Activated CD4-positive, CD25-positive, alpha-beta regulatory T cell treated with anti-CD3 and anti-CD28 coated beads, Interleukin-2, amount 50 U/mL, for 72 hours (primary cell): ENCODE measurements around the gene ATXN7.

Experiments used
- DNase-seq: peaks from one replicate; pipeline ENCODE4 v3.0.0; 2021

Gene ATXN7

DNA sequence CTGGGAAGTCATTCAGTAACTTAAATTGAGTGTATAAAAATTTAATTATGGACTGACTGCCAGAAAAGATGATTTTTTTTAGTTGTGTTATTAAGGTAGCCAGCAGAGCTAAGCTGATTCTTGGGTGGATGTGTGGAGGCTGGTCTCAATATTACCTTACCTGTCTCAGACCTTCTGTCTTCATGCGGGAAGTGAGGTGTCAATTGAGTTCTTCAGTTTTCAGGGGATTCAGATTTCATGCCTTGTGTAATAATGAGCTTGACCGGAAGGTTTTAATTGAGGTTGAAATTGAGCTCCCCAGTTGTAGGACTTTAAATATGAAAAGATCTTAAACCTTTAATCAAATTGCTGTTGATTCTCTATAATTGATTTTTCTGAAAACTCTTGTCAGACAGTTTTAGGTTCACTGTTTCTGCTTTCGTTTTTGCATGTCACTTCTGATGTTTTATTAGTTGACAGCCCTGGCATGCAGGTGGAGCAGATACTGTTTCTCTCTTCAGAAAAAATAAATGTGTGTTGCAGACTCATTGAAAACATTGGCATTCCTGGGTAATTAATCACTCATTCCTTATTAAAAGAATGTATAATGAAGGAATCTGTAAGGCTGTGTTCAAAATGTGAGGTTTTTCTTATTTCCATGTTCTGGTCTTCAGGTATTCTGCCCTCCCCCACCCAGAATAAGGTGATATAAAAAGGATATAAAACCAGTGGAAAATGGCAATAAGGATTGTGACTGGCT, 105.1 kb downstream of the ATXN7 start:
- DNase-seq = no peak

DNA sequence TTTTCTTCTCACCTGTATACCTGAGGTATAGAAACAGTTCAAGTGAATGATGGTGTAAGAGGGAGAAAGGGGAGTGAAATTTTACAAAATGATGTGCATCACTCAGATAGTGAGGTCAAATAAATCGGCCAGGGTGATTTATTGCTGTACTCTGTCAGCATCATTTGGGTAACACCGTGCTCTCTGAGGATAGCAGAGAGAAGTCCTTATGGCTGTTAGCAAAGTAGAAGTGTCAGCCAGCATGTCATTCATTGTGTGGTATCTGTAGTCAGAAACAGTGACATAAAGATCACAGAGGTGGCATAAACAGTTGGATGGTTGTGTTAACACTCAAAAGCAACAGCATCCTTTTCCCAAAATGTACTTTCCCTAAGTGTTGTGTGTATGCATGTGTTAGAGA, 106.2 kb downstream of the ATXN7 start:
- no peak for DNase-seq

- no peak for DNase-seq
These were observed 107.2 kb downstream of the ATXN7 start for GRCh38 chr3:63970631-63971475.

GRCh38 chr3:63972196-63972595, 108.5 kb downstream of the ATXN7 start:
- DNase-seq = no peak

DNA sequence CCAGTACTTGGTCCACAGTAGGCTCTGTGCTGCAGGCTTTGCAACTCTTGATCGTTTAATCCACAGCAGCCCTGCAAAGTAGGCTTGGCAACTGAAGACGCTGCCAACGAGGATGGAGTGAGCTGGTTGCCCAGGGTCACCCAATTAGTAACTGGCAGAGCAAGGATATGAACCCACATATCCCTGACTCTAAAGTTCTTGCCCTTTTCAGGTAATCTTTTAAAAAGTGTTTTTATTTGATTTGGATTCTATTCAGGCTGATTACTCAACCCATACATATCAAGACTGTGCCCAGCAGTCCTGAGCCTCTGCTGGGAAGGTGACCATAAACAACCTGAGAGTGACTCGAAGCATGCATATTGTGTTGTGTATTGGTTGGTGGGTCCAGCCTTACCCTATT, 109.3 kb downstream of the ATXN7 start:
- DNase-seq = no peak

GRCh38 chr3:63973406-63973805, 109.7 kb downstream of the ATXN7 start:
- DNase-seq = no peak

GRCh38 chr3:63974451-63974850, 110.8 kb downstream of the ATXN7 start:
- DNase-seq = no peak

DNA sequence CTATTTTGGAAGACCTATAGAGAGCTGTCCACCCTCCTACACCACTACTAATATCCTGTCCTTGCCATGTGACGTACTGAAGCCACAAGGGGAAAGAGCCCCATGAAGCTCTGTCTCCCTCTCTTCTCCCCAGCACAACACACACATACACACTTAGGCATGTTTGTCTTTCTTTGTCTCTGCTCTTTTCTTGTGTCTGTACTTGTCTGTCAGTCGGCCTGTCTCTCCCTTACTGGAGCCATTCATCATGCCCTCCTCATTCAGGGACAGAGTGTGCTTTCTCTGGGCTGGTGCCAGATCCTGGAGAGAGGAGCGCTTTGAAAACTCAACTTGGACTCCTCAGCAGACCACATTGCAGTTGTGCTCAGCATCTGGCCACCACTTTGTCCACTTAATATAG, 112.1 kb downstream of the ATXN7 start:
- no peak for DNase-seq

- DNase-seq = no peak
These were observed 112.6 kb downstream of the ATXN7 start for GRCh38 chr3:63976161-63976871.

DNA sequence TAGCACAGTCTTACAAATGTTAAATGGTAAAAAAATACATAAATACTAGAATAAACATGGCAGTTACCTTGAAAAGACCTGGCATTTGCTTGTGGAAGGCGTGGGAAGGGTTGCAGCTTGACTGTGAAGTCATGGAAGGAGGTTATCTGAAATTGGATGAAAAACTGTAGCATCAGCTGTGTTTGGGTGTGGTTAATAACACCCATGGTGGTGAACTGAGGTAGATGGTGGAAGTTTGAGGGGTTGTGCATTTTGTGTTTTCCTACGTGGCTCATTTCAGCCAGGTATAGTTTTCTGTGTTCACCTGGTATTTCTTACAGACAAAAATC, 113.2 kb downstream of the ATXN7 start:
- DNase-seq = no peak

GRCh38 chr3:63977893-63978292, 114.2 kb downstream of the ATXN7 start:
- DNase-seq = no peak

DNA sequence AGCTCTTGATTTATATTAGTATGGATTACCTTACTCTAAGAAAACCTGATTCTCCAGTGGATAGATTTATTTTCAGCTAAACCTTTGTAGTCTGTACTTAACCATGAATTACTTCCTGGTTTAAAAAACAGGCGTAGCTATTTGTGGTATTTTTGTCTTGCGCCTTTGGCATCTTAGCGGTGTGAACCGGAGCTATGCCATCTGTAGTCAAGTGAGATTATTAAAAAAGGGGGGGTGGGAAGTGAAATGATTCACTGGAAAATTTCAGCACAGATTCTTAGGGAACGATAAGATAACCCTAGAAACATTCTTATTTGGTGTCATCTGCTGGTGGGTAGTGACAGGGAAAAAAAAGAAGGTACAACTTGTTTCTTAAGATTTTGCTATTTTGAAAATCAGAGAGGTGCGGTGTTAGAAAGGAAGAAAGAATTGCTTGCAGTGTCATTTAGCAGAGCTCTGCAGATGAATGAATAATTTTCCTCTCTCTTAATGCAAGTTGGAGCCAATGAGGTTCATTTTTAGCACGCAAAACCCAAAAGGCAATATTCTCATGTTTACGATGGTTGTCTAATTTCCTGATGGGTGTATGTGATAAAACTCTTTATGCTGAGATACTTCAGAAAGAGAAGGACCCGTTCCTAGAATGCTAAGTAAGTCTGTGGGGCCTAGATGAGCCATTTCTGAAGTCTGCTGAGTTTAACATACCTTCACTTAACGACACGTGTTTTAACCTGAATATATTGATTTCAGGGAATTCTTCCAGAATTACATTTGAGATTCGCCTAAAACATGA, 115.6 kb downstream of the ATXN7 start:
- DNase-seq = no peak

DNA sequence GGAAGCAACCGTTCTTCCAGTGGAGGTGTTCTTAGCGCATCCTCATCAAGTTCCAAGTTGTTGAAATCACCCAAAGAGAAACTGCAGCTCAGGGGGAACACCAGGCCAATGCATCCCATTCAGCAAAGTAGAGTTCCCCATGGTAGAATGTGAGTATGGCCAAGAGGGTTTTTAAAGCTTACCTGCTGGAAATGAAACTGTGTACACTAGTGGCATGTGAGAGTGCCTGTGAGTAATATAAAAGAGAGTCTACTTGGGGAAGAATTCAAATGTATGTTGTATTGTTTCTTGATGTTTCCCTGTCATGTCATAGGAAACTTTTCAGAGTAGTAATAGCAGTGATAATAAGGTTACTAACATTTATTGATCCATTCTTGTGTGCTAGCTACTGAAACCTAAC, 116.4 kb downstream of the ATXN7 start:
- DNase-seq = no peak

DNA sequence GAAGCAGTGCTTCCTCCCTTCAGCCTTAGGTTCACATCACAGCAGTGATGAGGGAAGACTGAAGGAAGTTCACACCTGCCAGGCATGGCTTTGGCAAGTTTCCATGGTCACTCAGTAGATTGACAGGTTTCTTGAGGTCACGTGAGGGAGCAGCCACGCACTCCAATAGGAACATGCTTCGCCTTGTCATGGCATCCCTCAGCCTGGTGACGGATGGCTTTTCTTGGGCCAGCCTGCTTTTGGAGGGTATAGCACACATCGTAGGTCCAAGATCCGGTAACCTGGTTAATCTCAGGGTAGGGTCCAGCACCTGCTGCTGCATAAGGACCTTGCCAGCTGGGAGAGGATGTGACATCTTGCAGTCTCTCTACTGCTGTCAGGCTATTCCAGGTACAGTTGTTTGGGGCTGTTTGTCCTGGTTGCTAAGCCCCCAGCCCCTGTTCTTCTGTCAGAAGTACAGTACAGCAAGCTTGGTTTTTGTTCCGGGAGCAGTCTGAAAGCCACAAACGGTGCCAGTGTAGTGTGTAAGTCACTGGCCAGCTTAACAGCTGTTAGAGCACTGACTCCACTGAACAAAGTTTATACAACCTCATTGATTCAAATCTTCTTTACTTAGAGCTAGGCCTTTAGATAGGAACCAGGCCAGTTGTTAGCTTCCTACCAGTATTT, 117.3 kb downstream of the ATXN7 start:
- DNase-seq = no peak

- DNase-seq = no peak
These were observed 118.3 kb downstream of the ATXN7 start for GRCh38 chr3:63981980-63982379.

- DNase-seq = no peak
These were observed 120.7 kb downstream of the ATXN7 start for GRCh38 chr3:63984391-63984790.

GRCh38 chr3:63986146-63986545, 122.5 kb downstream of the ATXN7 start:
- no peak for DNase-seq

- DNase-seq = no peak
These were observed 123.2 kb downstream of the ATXN7 start for GRCh38 chr3:63986831-63987230.

- DNase-seq = no peak
These were observed 125.3 kb downstream of the ATXN7 start for GRCh38 chr3:63988943-63989342.

DNA sequence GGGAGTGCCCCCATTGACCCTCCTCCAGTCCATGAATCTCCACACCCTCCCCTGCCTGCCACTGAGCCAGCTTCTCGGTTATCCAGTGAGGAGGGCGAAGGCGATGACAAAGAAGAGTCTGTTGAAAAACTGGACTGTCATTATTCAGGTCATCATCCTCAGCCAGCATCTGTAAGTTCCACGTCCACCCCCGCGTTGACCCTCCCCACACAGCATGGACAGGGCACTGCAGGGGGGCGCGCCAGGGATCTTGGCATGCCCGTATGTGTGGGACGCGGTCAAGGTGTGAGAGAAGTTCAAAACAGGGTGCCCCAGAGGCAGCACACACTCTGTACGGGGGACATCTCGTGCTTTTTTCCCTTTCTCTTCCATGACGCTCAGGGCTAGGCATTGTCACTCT, 126.5 kb downstream of the ATXN7 start:
- no peak for DNase-seq

- DNase-seq = no peak
These were observed 127.1 kb downstream of the ATXN7 start for GRCh38 chr3:63990733-63991132.

GRCh38 chr3:63991666-63992065, 128.0 kb downstream of the ATXN7 start:
- no peak for DNase-seq
